ENCODE results near the gene ERCC5.

The ERCC5 gene

GRCh38 chr13:102825921-102826706 is 19.7 kb upstream of the ERCC5 start:
- H3K27ac ChIP-seq, result no peak overlapping the region
- no peaks in the 10 kb centered on the region for H3K9me3 ChIP-seq
- TF ChIP-seq CTCF (IDR thresholded peaks at IDR 0.05), result no peak
- H3K27me3 ChIP-seq, result no peaks in the 10 kb centered on the region
- no peak overlapping the region for H3K4me3 ChIP-seq
- no peak for DNase-seq
- H3K36me3 ChIP-seq, result peaks cover 39 to 52% (median 46%) of the 10 kb centered on the region in 3 donors
- no peaks in the 10 kb centered on the region for H3K4me1 ChIP-seq
- intact Hi-C loops (cut with DNase I; ENCODE audit: low total_unique reads), result no loop called here

- peaks cover 29 to 51% (median 43%) of the 10 kb centered on the region in 3 donors for H3K36me3 ChIP-seq
- H3K4me1 ChIP-seq, result no peaks in the 10 kb centered on the region
- no peak overlapping the region for H3K4me3 ChIP-seq
- intact Hi-C loops (cut with DNase I; ENCODE audit: low total_unique reads), result no loop called here
- no peak overlapping the region for H3K27ac ChIP-seq
- no peak for TF ChIP-seq CTCF (IDR thresholded peaks at IDR 0.05)
- no peak for DNase-seq
- no peaks in the 10 kb centered on the region for H3K27me3 ChIP-seq
- H3K9me3 ChIP-seq, result no peaks in the 10 kb centered on the region
Measured at GRCh38 chr13:102830646-102831045, 15.2 kb upstream of the ERCC5 start.

GRCh38 chr13:102836471-102836870 is 9.4 kb upstream of the ERCC5 start:
- no peak for TF ChIP-seq CTCF (IDR thresholded peaks at IDR 0.05)
- peaks cover 33 to 63% (median 47%) of the 10 kb centered on the region in 3 donors for H3K36me3 ChIP-seq

GRCh38 chr13:102838273-102838672 is 7.6 kb upstream of the ERCC5 start:
- H3K4me1 ChIP-seq, result no peaks in the 10 kb centered on the region
- intact Hi-C loops (cut with DNase I; ENCODE audit: low total_unique reads), result no loop called here
- H3K36me3 ChIP-seq, result peaks cover 32 to 52% (median 37%) of the 10 kb centered on the region in 3 donors
- TF ChIP-seq CTCF (IDR thresholded peaks at IDR 0.05), result no peak
- DNase-seq, result no peak
- H3K27ac ChIP-seq, result no peak overlapping the region
- no peaks in the 10 kb centered on the region for H3K9me3 ChIP-seq
- no peaks in the 10 kb centered on the region for H3K27me3 ChIP-seq
- no peak overlapping the region for H3K4me3 ChIP-seq

More at GRCh38 chr13:102836471-102836870, 9.4 kb upstream of the ERCC5 start:
- no peak overlapping the region for H3K27ac ChIP-seq
- H3K9me3 ChIP-seq, result no peaks in the 10 kb centered on the region
- no peaks in the 10 kb centered on the region for H3K27me3 ChIP-seq
- no peaks in the 10 kb centered on the region for H3K4me1 ChIP-seq
- DNase-seq, result no peak
- H3K4me3 ChIP-seq, result no peak overlapping the region
- intact Hi-C loops (cut with DNase I; ENCODE audit: low total_unique reads), result no loop called here

- H3K4me1 ChIP-seq, result no peaks in the 10 kb centered on the region
- H3K27ac ChIP-seq, result no peak overlapping the region
- H3K36me3 ChIP-seq, result peaks cover 27 to 50% (median 35%) of the 10 kb centered on the region in 3 donors
- TF ChIP-seq CTCF (IDR thresholded peaks at IDR 0.05), result no peak
- H3K4me3 ChIP-seq, result no peak overlapping the region
- no peaks in the 10 kb centered on the region for H3K27me3 ChIP-seq
- intact Hi-C loops (cut with DNase I; ENCODE audit: low total_unique reads), result no loop called here
- no peaks in the 10 kb centered on the region for H3K9me3 ChIP-seq
- no peak for DNase-seq
Measured at GRCh38 chr13:102838982-102839381, 6.8 kb upstream of the ERCC5 start.
